Fibroblast of lung (primary cell): Measurements from ENCODE around the gene FAM187B. TPM values are rescaled to one million over a fixed set of nuclear protein-coding genes. Genes with fewer than 3 reads are reported as not detected.

Source experiments
- DNase-seq, 2 donors: peaks; one replicate each; pipeline versions ENCODE4 v3.0.0 to v3.0.0-alpha.2; 2010; ENCODE audit warnings: low read depth in 2 of 2
- H2AFZ ChIP-seq: 2 replicates; pipeline ENCODE4 v1.5.1; 2012; ENCODE audit warnings: low read length, control low read depth, inconsistent platforms
- H3K27ac ChIP-seq: 2 replicates; pipeline ENCODE4 v1.5.1; 2011; ENCODE audit warnings: low read length, control low read depth; ENCODE audit not compliant: insufficient read depth
- H3K27me3 ChIP-seq: 2 replicates; pipeline ENCODE4 v1.5.1; 2011; ENCODE audit warnings: mild to moderate bottlenecking, low read length; ENCODE audit not compliant: control insufficient read depth, insufficient read depth
- H3K36me3 ChIP-seq: 2 replicates; pipeline ENCODE4 v1.5.1; 2011; ENCODE audit warnings: low read length; ENCODE audit not compliant: control insufficient read depth, insufficient read depth
- H3K4me1 ChIP-seq: 2 replicates; pipeline ENCODE4 v1.5.1; 2011; ENCODE audit warnings: low read length; ENCODE audit not compliant: control insufficient read depth, insufficient read depth; ENCODE audit errors: extremely low read depth
- H3K4me2 ChIP-seq: 2 replicates; pipeline ENCODE4 v1.5.1; 2011; ENCODE audit warnings: low read length, control low read depth; ENCODE audit not compliant: insufficient read depth; ENCODE audit errors: extremely low read depth
- H3K4me3 ChIP-seq, 4 experiments: fragments of 200-600 bp in 1 of 4; sonication (generic) in 1 of 4; replicated peaks in 1 of 4; 2 replicates each; pipeline ENCODE4 v1.5.1; 2011 to 2016; ENCODE audit warnings: low read length in 4 of 4, low read depth in 3 of 4, mild to moderate bottlenecking in 3 of 4, control low read depth in 2 of 4, inconsistent platforms in 1 of 4, mixed read lengths in 1 of 4; ENCODE audit not compliant: insufficient read depth in 1 of 4; ENCODE audit errors: control extremely low read depth in 1 of 4
- H3K79me2 ChIP-seq: 2 replicates; pipeline ENCODE4 v1.5.1; 2012; ENCODE audit warnings: mild to moderate bottlenecking, low read length, inconsistent platforms; ENCODE audit not compliant: control insufficient read depth, insufficient read depth
- H3K9ac ChIP-seq: 2 replicates; pipeline ENCODE4 v1.5.1; 2011; ENCODE audit warnings: mild to moderate bottlenecking, low read length, control low read depth; ENCODE audit not compliant: insufficient read depth
- H3K9me3 ChIP-seq: 2 replicates; pipeline ENCODE4 v1.5.1; 2012; ENCODE audit warnings: low read depth, low read length; ENCODE audit not compliant: control insufficient read depth, insufficient read depth
- H4K20me1 ChIP-seq: 2 replicates; pipeline ENCODE4 v1.5.1; 2011; ENCODE audit warnings: low read length; ENCODE audit not compliant: control insufficient read depth, insufficient read depth; ENCODE audit errors: extremely low read depth
- EZH2 ChIP-seq: IDR thresholded peaks from 2 replicates; pipeline ENCODE4 v1.5.1; 2012; ENCODE audit warnings: low read length, control low read depth, mild to moderate bottlenecking; ENCODE audit errors: missing control alignments
- polyA plus RNA-seq, 2 donors: library from polyadenylated mRNA; depleted of rRNA in 1 of 2; stranded (reverse) in 1 of 2; unstranded in 1 of 2; fragments of >200 nt; gene quantifications; 2 replicates each; pipeline ENCODE4 v1.2.1, GENCODE V29; 2011 to 2012; ENCODE audit warnings: missing spikeins in 1 of 2
- total RNA-seq: library from RNA; depleted of rRNA; stranded (reverse); fragments of >200 nt; gene quantifications from 2 replicates; pipeline ENCODE4 v1.2.1, GENCODE V29; 2014
- TF ChIP-seq, protein P1 (sequence below), 2 donors: IDR thresholded peaks in 1 of 2; conservative IDR thresholded peaks in 1 of 2; 1 replicate in 1 of 2; 2 replicates in 1 of 2; pipeline ENCODE4 v1.5.1; 2011 to 2012; ENCODE audit warnings: low read length in 2 of 2, control low read depth in 1 of 2, inconsistent platforms in 1 of 2, low read depth in 1 of 2, mild to moderate bottlenecking in 1 of 2

FAM187B gene
- total and polyA plus RNA-seq, 2 donors (not counting 1 experiment from before 2014, with no cell fraction given) = not detected

DNA sequence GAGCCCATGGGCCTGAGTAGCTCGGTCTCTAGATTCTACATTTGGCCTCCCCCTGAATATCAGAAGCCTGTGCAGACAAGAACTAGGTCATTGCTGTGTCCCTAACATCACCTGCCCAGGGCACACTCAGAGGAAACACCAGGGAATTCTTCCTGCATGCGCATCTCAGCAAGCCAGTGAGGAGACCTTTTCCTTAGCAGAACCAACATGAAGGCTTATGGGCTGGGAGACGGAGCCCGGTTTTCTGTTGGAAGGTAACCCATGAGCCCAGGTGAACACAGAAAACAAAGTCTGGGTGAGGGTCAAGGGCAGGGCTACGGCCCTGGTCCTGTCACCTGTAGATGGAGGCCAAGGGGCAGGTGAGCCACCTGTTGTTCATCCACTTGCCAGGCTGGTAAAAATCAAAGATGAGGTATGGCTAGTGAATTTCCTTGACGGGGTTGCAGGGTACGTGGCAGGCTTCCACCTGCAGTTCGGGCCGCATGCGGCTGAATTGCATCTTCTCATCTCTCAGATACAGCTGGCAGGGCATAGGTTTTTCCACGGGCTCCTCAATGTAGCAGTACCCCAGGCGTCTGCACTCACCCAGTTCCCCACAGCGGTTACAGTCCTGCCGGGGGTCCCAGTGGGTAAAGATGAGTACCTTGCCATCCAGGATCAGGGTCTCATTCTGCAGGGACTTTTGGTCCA lies 3.6 kb upstream of the FAM187B start:
- no peak for TF ChIP-seq EZH2
- TF ChIP-seq, protein P1, sequence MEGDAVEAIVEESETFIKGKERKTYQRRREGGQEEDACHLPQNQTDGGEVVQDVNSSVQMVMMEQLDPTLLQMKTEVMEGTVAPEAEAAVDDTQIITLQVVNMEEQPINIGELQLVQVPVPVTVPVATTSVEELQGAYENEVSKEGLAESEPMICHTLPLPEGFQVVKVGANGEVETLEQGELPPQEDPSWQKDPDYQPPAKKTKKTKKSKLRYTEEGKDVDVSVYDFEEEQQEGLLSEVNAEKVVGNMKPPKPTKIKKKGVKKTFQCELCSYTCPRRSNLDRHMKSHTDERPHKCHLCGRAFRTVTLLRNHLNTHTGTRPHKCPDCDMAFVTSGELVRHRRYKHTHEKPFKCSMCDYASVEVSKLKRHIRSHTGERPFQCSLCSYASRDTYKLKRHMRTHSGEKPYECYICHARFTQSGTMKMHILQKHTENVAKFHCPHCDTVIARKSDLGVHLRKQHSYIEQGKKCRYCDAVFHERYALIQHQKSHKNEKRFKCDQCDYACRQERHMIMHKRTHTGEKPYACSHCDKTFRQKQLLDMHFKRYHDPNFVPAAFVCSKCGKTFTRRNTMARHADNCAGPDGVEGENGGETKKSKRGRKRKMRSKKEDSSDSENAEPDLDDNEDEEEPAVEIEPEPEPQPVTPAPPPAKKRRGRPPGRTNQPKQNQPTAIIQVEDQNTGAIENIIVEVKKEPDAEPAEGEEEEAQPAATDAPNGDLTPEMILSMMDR (conservative IDR thresholded peaks at IDR 0.05 in 1 of 2, IDR thresholded peaks at IDR 0.05 in 1 of 2; ENCODE audit: low read depth in 1 of 2, low read length in 2 of 2) = no peak
- no peak overlapping the region for H2AFZ ChIP-seq
- H3K27ac ChIP-seq = no peak overlapping the region
- H3K27me3 ChIP-seq = no peaks in the 10 kb centered on the region
- no peaks in the 10 kb centered on the region for H3K4me1 ChIP-seq
- no peaks in the 10 kb centered on the region for H3K36me3 ChIP-seq
- H3K4me3 ChIP-seq = no peak overlapping the region
- H3K9ac ChIP-seq = no peak overlapping the region
- H3K4me2 ChIP-seq = no peak overlapping the region
- no peaks in the 10 kb centered on the region for H3K9me3 ChIP-seq
- H3K79me2 ChIP-seq = no peaks in the 10 kb centered on the region
- DNase-seq = no peak
- no peaks in the 10 kb centered on the region for H4K20me1 ChIP-seq

DNA sequence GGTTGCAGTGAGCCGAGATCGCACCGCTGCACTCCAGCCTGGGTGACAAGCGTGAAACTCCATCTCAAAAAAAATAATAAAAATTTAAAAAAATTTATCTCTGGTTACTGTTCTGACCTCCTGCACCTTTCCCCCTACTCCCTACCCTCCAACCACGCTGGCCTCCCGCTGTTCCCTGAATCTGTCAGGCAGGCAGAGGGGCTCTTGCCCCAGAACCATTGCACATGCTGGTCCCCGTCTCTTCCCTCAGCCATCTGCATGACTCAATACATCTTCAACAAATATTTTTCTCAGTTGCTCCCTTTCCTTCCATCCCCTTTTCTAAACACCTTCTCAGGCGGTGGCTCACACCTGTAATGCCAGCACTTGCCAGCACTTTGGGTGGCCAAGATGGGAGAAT lies 1.1 kb upstream of the FAM187B start:
- Histone ChIP-seq H4K20me1 (no peaks in the 10 kb centered on the region), H3K27ac (no peak overlapping the region), H3K9me3 (no peaks in the 10 kb centered on the region), H3K27me3 (peaks cover 5% of the 10 kb centered on the region), H2AFZ (no peak overlapping the region), H3K9ac (no peak overlapping the region), H3K4me2 (no peak overlapping the region), H3K79me2 (no peaks in the 10 kb centered on the region), H3K4me1 (no peaks in the 10 kb centered on the region), H3K36me3 (no peaks in the 10 kb centered on the region), H3K4me3 (no peak overlapping the region)
- no peak for DNase-seq
- TF ChIP-seq EZH2 = no peak
- TF ChIP-seq, protein P1 (conservative IDR thresholded peaks at IDR 0.05 in 1 of 2, IDR thresholded peaks at IDR 0.05 in 1 of 2; ENCODE audit: low read depth in 1 of 2, low read length in 2 of 2) = no peak

DNA sequence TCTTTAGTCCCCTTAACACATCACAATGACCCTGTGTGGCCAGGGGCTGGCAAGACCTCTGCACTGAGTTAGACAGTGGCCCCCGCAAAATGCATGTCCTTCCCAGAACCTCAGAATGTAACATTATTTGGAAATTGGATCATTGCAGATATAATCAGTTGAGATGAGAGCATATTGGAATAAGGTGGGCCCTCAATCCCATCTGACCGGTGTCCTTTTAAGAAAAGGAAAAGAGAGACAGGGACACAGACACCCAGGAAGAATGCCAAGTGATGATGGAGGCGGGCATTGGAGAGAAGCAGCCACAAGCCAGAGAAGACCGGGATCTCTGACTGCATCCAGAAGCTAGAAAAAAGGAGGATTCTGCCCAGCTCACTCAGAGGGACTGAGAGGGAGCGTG lies 1.8 kb downstream of the FAM187B start:
- H3K4me1 ChIP-seq = no peaks in the 10 kb centered on the region
- H3K4me3 ChIP-seq = no peak overlapping the region
- H3K4me2 ChIP-seq = no peak overlapping the region
- no peak overlapping the region for H3K9ac ChIP-seq
- no peak for DNase-seq
- no peaks in the 10 kb centered on the region for H3K36me3 ChIP-seq
- TF ChIP-seq EZH2 = no peak
- TF ChIP-seq, protein P1 (conservative IDR thresholded peaks at IDR 0.05 in 1 of 2, IDR thresholded peaks at IDR 0.05 in 1 of 2; ENCODE audit: low read depth in 1 of 2, low read length in 2 of 2) = no peak
- H3K79me2 ChIP-seq = no peaks in the 10 kb centered on the region
- no peak overlapping the region for H3K27ac ChIP-seq
- no peaks in the 10 kb centered on the region for H4K20me1 ChIP-seq
- peaks cover 5% of the 10 kb centered on the region for H3K27me3 ChIP-seq
- no peak overlapping the region for H2AFZ ChIP-seq
- H3K9me3 ChIP-seq = no peaks in the 10 kb centered on the region
